KOPT-K1 (cell line): ENCODE measurements around the gene TSPAN11.

ENCODE experiments used
- H3K27ac ChIP-seq: fragments of 200-600 bp; sonication (generic); 2 replicates; pipeline ENCODE4 v1.5.1; 2016; ENCODE audit warnings: antibody characterized with exemption, mild to moderate bottlenecking, low read depth, low read length; ENCODE audit not compliant: poor library complexity, severe bottlenecking
- H3K36me3 ChIP-seq: fragments of 200-600 bp; sonication (generic); 2 replicates; pipeline ENCODE4 v1.5.1; 2017; ENCODE audit warnings: antibody characterized with exemption, mild to moderate bottlenecking, low read length, moderate library complexity; ENCODE audit not compliant: insufficient read depth
- H3K9me3 ChIP-seq: fragments of 200-600 bp; sonication (generic); 2 replicates; pipeline ENCODE4 v1.5.1; 2017; ENCODE audit warnings: antibody characterized with exemption, low read length, mild to moderate bottlenecking; ENCODE audit not compliant: insufficient read depth, poor library complexity, severe bottlenecking

The TSPAN11 gene

DNA sequence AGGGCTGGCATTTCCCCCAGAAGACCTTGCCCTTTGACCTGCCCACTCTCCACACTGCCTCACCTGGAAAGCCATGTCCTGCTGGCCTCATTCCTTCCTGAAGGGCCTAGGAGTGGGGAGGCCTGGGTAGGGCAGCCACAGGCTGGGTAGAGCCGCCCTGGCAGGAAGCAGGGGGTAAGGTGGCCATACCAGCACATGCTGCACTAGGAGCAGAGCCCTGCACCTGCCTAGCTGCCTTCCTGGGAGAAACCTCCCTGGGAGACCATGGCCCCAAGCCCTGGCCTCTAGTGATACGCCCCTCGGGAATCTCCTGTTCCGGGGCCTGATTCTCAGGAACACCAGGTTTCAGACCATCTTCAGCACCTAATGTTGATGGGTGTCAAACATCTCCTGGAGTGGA is 65.8 kb downstream of the TSPAN11 start:
- Histone ChIP-seq H3K27ac (no peak overlapping the region), H3K9me3 (no peaks in the 10 kb centered on the region), H3K36me3 (no peaks in the 10 kb centered on the region)

GRCh38 chr12:30993766-30994165 is 67.2 kb downstream of the TSPAN11 start:
- Histone ChIP-seq H3K36me3 (no peaks in the 10 kb centered on the region), H3K9me3 (no peaks in the 10 kb centered on the region), H3K27ac (no peak overlapping the region)

- Histone ChIP-seq H3K36me3 (no peaks in the 10 kb centered on the region), H3K9me3 (no peaks in the 10 kb centered on the region), H3K27ac (no peak overlapping the region)
These were observed 67.7 kb downstream of the TSPAN11 start for GRCh38 chr12:30994274-30994673.

GRCh38 chr12:30996255-30996654 is 69.7 kb downstream of the TSPAN11 start:
- Histone ChIP-seq H3K27ac (no peak overlapping the region), H3K9me3 (no peaks in the 10 kb centered on the region), H3K36me3 (no peaks in the 10 kb centered on the region)

DNA sequence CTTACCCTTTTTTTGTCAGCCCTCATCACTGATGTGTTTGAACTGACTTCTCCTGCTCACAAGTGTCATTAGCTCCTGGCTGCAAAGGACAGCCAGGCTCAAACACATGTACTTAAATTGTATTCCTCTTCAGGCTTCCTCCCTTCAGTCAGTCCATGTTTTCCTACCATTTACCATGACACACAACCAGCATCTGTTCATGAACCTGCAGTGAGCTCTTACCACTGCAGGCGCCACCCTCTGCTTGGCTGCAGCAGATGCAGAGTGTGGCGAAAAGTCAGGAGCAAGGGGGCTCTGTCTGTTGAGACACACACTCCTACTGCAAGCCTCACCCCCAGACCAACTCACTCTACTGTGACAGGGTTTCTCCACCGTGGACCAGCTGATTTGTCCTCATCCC is 70.2 kb downstream of the TSPAN11 start:
- no peak overlapping the region for H3K27ac ChIP-seq
- H3K36me3 ChIP-seq, result no peaks in the 10 kb centered on the region
- H3K9me3 ChIP-seq, result no peaks in the 10 kb centered on the region

DNA sequence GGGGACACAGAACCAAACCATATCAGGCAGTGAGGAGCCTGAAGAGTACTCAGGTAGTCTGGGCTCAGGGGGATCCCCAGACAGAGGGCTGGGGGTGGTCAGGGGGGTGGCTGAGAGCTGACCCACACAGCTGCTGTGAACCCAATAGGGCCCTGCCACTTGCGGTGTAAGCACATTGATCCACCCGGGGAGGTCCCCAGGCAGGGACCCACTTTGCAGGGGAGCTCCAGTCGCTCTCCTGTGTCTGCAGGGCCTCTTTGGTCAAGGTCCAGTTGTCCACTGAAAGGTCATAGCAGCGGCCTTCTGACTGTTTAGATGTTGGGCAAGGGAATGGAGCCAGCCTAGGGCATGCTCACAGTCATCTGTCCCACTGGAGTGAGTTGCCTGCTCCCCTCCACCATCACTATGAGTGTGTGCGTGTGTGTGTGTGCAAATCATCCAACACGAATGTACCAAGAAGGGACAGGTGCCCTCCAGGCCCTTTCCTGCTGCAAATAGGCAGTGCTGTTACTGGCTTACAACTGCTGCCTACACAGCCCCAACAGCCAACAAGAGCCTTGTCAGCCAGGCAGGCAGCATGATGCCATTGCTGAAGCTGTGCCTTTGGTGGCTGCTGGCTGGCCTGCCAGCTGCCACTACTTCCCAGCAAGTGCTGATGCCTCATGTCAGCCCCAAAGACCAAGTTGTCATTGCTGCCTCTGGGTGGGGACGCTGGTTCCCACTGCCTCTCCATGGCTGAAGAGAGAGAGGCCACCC is 71.3 kb downstream of the TSPAN11 start:
- Histone ChIP-seq H3K27ac (no peak overlapping the region), H3K9me3 (no peaks in the 10 kb centered on the region), H3K36me3 (no peaks in the 10 kb centered on the region)

GRCh38 chr12:30999011-30999410 is 72.5 kb downstream of the TSPAN11 start:
- Histone ChIP-seq H3K36me3 (no peaks in the 10 kb centered on the region), H3K9me3 (no peaks in the 10 kb centered on the region), H3K27ac (no peak overlapping the region)

- Histone ChIP-seq H3K9me3 (no peaks in the 10 kb centered on the region), H3K27ac (no peak overlapping the region), H3K36me3 (no peaks in the 10 kb centered on the region)
These were observed 73.2 kb downstream of the TSPAN11 start for GRCh38 chr12:30999723-31000122.

DNA sequence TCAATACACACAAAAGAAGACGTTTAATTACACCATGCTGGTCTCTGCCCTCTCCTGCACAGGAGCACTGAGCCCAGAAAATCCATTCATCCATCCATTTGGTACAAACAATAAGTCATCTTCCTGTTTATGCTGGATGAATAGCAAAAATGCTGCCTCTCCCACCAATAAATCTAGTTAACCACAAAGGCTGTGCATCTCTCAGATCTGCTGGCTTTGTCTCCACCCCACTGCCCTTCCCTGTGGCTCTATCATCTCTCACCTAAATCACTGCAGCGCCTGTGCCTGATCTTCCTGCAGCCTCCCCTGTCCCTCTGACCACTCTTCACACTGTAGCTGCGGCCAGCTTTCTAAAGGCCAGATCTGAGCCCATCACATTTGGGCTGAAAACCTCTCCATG is 74.2 kb downstream of the TSPAN11 start:
- H3K9me3 ChIP-seq, result no peaks in the 10 kb centered on the region
- H3K27ac ChIP-seq, result no peak overlapping the region
- no peaks in the 10 kb centered on the region for H3K36me3 ChIP-seq

DNA sequence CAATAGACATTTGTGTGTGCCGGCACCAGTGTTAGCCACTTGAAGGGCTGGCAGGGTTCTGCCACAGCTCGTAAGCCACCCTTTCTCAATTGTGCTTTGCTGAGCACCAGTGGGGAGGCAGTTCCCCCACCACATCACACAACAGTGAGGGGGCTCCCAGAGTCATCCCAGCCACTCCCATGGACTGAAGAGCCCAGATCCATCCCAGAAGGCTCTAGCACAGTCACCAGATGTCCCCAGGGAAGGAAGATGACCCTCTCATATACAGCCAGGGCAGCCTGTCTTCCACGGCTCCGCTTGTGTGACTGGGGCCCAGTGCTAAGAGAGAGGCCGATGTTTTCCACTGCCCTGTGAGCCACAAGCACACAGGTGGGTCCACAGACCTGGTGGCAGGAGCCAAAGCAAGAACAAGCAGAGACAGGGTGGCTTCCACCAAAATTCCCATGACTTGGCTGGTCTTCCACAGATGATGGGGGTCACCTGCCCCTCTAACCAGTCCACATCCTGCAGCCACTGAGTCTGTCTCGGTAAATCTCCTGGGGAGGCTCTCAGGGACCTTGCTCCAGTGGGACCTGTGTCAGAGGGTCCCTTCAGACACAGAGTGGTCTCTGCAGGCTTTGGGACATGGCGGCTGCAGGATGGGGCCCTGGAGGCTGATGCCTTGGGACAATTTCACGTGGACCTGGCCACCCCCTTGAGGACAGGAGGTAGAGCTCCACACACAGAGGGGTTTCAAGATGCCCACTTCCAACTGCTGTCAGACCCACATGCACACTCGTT is 75.2 kb downstream of the TSPAN11 start:
- Histone ChIP-seq H3K36me3 (no peaks in the 10 kb centered on the region), H3K27ac (no peak overlapping the region)

DNA sequence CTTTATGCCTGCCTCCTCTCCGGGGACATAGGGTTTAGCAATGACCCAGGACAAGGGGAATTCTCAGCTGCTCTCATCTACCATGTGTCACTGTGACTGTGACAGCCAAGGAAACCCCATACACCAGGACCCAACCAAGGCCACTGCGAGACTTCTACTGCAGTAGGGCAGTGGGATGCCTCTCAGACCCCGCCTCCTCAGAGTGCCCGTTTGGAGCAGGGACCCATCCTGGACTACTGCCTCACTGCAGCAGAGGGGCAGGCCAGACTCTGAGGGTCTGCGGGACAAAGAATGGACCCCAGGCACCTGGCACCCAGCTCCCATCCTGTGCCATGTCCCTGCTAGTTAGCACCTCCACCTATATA is 75.8 kb downstream of the TSPAN11 start:
- no peaks in the 10 kb centered on the region for H3K9me3 ChIP-seq
- no peaks in the 10 kb centered on the region for H3K36me3 ChIP-seq
- H3K27ac ChIP-seq, result no peak overlapping the region

More for the DNA sequence above, 75.2 kb downstream of the TSPAN11 start:
- no peaks in the 10 kb centered on the region for H3K9me3 ChIP-seq

DNA sequence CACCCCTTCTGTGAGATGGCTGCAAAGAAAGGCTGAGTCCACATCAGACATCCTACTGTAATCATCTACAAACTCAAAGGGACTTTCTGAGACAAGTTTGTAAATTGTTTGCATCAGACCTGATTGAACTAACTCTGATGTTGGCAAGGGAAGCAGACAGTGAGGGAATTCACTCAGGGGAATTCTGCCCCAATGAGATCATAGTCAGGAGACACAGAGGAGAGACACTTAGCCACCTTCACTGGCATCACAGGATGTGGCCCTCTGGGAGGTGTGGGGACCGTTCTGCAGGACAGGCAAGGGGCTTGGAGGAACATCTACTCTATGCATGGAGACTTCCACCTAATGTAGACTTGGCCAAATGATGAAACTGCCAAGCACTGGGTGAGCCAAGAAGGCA is 76.5 kb downstream of the TSPAN11 start:
- Histone ChIP-seq H3K9me3 (no peaks in the 10 kb centered on the region), H3K36me3 (no peaks in the 10 kb centered on the region), H3K27ac (no peak overlapping the region)

GRCh38 chr12:31003861-31004640 is 77.5 kb downstream of the TSPAN11 start:
- no peaks in the 10 kb centered on the region for H3K9me3 ChIP-seq
- no peaks in the 10 kb centered on the region for H3K36me3 ChIP-seq
- no peak overlapping the region for H3K27ac ChIP-seq

- H3K36me3 ChIP-seq, result no peaks in the 10 kb centered on the region
- no peak overlapping the region for H3K27ac ChIP-seq
- no peaks in the 10 kb centered on the region for H3K9me3 ChIP-seq
These were observed 78.1 kb downstream of the TSPAN11 start for GRCh38 chr12:31004666-31005065.

GRCh38 chr12:31005256-31005943 is 78.9 kb downstream of the TSPAN11 start:
- no peaks in the 10 kb centered on the region for H3K36me3 ChIP-seq
- no peaks in the 10 kb centered on the region for H3K9me3 ChIP-seq
- no peak overlapping the region for H3K27ac ChIP-seq
